ENCODE measurements around the gene TMEM101. TPM values are rescaled to one million over a fixed set of nuclear protein-coding genes. Genes with fewer than 3 reads are reported as not detected.
A peak's percentile ranks its signal among the peaks of the same experiment; 100 is the strongest.

TMEM101 gene
- total and polyA plus RNA-seq, 2 of the 13 experiments (the other 11 are each of a cell fraction or from before 2014, with no cell fraction given): 72.0 to 100 TPM

GRCh38 chr17:44014437-44015172 lies at the start of gene TMEM101 (continued):
- TF ChIP-seq CSRNP1 (CRISPR knock-in tag; IDR thresholded peaks at IDR 0.05): peak; percentile 80
- TF ChIP-seq RNF219 (CRISPR knock-in tag; IDR thresholded peaks at IDR 0.05): no peak
- TF ChIP-seq CC2D1A (CRISPR knock-in tag; IDR thresholded peaks at IDR 0.05): no peak
- peak; percentile 98 for TF ChIP-seq MZF1 (CRISPR knock-in tag; IDR thresholded peaks at IDR 0.05; ENCODE audit: borderline replicate concordance)
- peak; percentile 91 for TF ChIP-seq ZNF12 (CRISPR knock-in tag; IDR thresholded peaks at IDR 0.05)
- TF ChIP-seq RBM22 (optimal IDR thresholded peaks at IDR 0.05; ENCODE audit: low read length): peak; percentile 78
- no peak for TF ChIP-seq ETS1 (CRISPR knock-in tag; IDR thresholded peaks at IDR 0.05)
- TF ChIP-seq ZBTB33 (CRISPR knock-in tag; IDR thresholded peaks at IDR 0.05): peak; percentile 87
- TF ChIP-seq ZNF770 (CRISPR knock-in tag; IDR thresholded peaks at IDR 0.05): peak; percentile 63; the same call in 1 of the 2 replicates
- peak; percentile 89 for TF ChIP-seq ZNF414 (CRISPR knock-in tag; IDR thresholded peaks at IDR 0.05)
- TF ChIP-seq SETDB1 (CRISPR knock-in tag; IDR thresholded peaks at IDR 0.05; ENCODE audit: borderline replicate concordance): 0 out of 2 replicates have a peak, but pooled peaks have one; percentile 80
- TF ChIP-seq SOX13 (IDR thresholded peaks at IDR 0.05): peak; percentile 15; the same call in 1 of the 2 replicates
- peak in 1 of 2 experiments; percentile 72; a peak in 2 of 4 replicates for TF ChIP-seq SOX13 (CRISPR knock-in tag; conservative IDR thresholded peaks at IDR 0.05 in 1 of 2, IDR thresholded peaks at IDR 0.05 in 1 of 2)
- peak; percentile 87 for TF ChIP-seq TBX2 (CRISPR knock-in tag; IDR thresholded peaks at IDR 0.05; ENCODE audit: borderline replicate concordance)
- no peak for TF ChIP-seq ZFYVE20 (CRISPR knock-in tag; IDR thresholded peaks at IDR 0.05; ENCODE audit: borderline replicate concordance, low read depth)
- no peak for TF ChIP-seq ZNF597 (CRISPR knock-in tag; IDR thresholded peaks at IDR 0.05)

Data from HepG2 (cell line).